Measurements from ENCODE around the gene MAP2K5.

DNA sequence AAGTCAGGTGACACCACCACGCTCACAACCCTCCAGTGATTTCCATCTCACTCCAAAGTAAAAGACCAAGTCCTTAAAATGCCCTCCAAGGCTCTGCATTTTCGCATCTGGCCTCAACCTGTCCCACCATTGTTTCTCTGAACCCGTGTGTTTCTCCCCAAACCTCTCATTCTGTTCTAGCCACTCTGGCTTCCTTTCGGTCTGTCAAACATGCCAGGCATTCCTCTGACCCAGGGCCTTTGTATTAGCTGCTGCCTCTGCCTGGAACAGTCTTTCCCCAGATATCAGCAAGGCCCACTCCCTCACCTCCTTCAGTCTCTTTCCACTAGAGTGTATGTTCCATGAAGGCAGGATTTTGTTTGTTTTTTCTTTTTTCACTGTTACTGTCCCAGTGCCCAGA, 16.0 kb downstream of the MAP2K5 start:
- no peak for TF ChIP-seq POLR2AphosphoS5 (IDR thresholded peaks at IDR 0.05; ENCODE audit: borderline replicate concordance, low read depth, low read length)
- no peak for TF ChIP-seq EZH2 (IDR thresholded peaks at IDR 0.05)
- no peak for TF ChIP-seq FOXP2 (optimal IDR thresholded peaks at IDR 0.05; ENCODE audit: control extremely low read depth, extremely low read length, insufficient read depth)

Measured in SK-N-MC (cell line).